22Rv1 (cell line): ENCODE measurements around the gene YIPF3.

ENCODE experiments used
- CTCF ChIP-seq: fragments of 450-650 bp; IDR thresholded peaks from 2 replicates; pipeline ENCODE4 v1.5.1; 2017; ENCODE audit warnings: mild to moderate bottlenecking
- ZFX ChIP-seq: fragments of 450-650 bp; IDR thresholded peaks from 2 replicates; pipeline ENCODE4 v1.6.1; 2017; ENCODE audit warnings: antibody characterized with exemption, borderline replicate concordance

- TF ChIP-seq CTCF (no peak), ZFX (no peak)
Measured at GRCh38 chr6:43489277-43490072, 27.3 kb downstream of the YIPF3 start.
